Activated gamma-delta T cell (primary cell): ENCODE data around the gene RFX8.
"Not testable (repeated sequence)": the region's sequence is repeated elsewhere in the genome, so short reads cannot be mapped to it uniquely, and the experiment has no call there.

Source experiments
- DNase-seq: peaks from one replicate; lab custom pipeline; 2025; lab: John Stamatoyannopoulos, UW

RFX8 gene

DNA sequence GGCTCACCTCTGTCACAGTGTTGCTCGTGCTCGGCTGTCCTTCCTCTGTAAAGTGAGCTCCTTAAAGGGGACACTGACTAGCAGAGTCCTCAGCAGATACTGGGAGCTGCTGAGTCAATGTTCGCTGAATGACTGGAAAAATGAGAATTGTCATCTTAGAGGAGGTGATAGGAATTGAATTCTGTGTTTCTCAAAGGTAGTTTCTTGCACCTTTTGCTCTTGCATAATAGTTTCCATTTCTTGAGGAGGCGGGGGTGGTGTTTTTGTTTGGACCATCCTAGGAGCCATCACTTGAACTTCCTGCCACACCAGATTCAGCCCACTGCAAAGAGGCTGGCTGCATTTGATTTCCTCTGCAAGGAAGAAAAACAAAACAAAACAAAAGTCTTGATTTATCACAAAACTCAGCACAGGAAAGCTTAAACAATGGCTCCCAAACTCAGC is 11.4 kb upstream of the RFX8 start:
- DNase-seq, result no peak

DNA sequence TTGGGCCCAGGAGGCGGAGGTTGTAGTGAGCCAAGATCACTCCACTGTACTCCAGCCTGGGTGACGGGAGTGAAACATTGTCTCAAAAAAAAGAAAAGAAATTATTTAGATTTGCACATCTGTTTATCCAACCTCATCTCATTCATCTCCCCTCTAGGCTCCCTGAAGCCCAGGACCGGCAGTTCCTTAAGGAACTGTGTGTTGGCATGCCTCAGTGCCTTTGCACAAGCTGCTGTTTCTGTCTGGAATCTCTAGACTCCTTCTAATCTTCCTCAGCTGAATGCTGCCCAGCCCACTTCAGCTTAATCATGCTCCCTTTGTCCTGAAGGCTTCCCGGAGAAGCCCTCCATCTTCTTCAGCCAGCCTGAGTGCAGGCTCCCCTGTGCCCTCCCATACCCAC is 10.9 kb upstream of the RFX8 start:
- DNase-seq, result no peak

DNA sequence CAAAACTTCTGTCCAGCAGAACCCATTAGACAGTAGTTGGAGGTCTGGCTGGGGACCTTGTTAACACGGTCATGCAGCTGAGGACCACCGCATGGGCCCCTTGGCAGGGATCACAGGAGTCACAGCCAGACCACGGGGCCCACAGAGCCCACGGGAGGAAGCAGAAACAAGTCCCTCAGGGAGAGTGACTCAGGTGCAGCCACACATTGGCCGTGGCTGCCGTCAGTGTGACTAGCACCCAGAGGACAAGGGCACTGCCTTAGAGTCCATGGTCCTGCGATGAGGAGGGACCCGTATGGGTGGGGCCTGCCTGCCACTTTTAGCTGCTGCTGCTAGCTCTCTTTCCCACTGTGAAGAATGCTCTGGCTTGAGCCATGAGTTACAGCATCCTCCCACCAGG is 5.9 kb upstream of the RFX8 start:
- no peak for DNase-seq

DNA sequence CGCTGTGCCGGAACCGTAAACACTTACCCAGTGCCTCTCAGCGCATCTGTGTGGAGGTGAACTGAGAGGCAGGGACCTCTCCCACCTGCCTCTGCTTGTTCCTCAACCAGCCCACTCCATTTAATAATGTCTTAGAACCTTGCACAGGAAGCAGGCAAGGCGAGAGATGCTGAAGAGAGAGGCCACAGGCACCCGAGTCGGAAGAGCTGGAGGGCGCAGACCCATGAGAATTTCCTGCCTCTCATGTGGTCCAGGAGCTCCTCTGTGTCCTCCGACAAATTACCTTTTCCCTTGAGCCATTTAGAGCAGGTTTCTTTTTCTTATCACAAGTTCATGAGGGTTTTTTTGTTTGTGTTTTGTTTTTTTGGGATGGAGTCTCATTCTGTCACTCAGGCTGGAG is 4.9 kb upstream of the RFX8 start:
- DNase-seq, result no peak

DNA sequence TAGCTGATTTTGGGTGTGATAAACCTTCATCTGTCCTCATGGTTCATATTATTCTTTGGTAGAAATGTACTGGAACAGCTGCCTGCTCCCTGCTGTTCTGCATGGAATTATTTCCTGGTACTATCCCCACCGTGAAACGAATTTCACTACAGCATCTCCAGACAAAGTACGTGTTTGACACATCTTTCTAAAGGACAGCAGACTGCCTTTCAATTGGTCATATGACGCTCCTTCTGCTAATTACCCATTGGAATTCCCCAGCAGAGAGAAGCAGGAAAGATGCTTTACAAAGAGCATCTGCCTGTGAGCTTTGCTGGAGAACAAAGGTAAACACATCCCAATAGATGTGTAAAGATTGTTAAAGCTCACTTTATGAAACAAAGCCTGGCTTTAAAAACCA is 4.4 kb upstream of the RFX8 start:
- no peak for DNase-seq

DNA sequence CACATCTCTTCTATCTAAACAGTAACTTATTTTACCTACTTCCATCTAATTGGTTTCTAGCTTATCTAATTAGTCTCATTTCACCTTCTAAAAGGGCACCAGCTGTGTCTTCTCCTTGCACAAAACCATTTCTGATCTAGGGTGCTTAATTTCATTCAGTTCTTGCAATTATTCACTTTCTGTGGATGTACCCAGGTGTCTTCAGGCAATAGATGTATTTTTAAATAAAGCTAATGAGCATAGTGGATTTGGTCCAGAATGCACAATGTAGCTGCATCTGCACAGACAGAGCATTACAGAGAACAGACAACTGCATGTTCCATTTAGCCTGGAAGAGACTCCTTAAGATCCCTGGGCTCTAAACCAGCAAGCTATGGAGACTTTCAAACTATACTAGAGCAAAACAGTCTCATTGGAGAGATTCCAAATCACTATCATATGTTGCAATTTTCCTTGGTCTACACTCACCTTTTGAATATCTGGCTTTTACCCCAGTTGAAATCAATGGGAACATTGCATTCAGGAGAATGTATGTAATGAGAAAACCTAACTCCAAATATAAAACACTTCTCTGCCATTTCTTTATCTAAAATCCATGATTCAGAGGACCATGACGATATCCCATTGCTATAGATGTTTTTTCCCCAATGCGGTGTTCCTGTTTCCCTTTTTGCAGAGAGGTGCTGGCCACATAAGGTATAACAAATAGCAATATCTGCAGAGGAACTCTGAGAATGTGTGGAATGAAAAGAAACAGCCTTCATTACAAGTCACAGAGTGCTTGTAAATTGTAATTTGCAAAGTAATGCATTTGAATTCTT is 3.5 kb upstream of the RFX8 start:
- DNase-seq, result no peak

DNA sequence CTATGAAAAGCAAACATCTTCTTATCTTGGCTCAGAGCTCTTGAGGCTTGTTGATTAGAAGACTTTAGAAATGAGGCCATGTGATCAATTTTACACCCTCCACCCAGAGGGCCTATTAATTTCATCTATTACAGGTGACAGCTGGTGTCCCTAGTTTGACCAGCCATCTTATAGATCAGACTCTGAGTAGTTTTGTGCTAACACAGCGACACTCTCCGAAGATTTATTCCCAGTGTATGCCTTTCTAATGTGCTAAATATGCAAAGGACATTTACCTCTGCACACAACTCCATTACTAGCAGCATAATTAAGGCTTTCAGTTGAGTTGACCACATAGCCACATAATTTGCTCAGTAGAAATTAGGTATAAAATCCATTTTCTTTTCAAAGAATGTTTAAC is 2.6 kb upstream of the RFX8 start:
- DNase-seq, result no peak

DNA sequence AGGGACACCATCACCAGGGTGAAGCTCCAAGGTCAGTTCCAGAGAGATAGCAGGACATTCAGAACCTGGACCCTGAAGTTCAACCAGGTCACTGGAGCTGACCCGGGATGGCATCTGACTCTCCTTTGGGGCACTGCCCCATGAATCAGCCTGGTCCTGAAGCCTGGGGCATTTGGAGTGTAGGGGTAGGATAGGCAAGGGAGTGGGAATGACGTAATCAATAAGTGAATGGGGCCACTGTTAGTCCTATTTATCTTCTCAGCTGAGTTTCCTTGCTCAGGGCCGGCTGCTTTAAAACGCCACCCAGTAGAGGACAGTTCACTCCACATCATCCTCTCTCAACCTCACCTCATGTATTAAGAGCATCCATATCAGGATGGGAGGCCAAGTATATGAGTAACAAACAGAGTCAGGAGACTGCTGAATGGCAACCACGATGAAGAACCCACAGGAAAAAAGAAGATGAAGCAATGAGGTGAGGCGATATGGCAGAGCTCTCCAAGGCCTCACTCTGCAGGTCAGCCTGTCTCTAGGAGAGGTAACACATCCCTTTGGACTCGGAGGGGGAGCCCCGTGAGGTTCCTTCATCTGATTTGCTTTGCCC is 1.8 kb upstream of the RFX8 start:
- no peak for DNase-seq

DNA sequence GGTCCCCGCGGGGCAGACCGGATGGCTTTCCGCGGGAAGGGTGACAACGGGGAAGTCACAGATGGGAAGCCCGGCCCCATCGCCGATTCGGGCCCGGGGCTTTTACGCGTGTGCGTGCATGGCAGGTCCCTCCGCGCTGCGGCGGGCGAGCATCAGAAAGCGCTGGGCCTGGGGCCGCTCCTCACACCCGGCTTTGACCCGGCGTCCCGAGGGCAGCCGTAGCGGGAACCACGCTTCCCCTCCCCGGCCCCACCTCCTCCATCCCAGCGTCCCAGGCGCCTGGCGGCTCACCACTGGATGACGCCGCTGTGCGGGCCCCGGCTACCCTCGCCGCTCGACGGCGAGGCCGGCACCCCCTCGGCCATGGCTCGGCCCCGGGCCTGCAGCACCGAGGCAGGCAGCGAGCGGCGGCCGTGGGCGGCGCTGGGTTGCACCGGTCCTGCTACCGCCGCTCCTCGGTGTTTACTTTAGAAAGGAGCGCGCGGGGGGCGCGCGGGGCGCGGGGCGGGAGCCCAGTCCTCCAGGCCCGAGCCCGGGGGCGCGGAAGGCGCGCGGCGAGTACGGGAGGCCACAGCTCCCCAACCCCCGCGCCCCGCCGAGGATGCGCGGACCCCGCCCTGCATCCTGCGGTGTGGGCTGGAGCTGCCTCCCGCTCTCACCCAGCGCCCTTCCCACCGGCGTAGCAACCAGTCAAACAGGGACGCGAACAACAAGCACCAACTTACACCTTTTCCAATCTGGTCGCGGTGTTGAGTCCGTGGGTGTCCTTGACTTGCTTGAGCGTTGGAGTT is 806 bp downstream of the RFX8 start:
- no peak for DNase-seq

DNA sequence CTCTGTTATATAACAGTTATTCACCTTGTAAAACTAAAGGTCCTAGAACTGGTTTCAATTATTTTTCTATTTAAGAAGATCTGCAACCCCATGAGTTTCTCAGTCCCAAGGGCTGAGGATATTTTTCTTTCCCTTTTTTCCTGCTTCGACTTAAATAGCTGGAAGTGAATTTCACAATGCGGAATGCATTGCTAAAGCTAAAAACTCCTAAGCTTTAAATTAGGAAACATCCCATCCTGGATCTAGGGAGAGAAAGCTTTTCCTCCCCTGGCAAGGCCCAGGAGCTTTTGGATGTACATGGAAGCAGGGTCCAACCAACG is 1.4 kb downstream of the RFX8 start:
- DNase-seq, result no peak

DNA sequence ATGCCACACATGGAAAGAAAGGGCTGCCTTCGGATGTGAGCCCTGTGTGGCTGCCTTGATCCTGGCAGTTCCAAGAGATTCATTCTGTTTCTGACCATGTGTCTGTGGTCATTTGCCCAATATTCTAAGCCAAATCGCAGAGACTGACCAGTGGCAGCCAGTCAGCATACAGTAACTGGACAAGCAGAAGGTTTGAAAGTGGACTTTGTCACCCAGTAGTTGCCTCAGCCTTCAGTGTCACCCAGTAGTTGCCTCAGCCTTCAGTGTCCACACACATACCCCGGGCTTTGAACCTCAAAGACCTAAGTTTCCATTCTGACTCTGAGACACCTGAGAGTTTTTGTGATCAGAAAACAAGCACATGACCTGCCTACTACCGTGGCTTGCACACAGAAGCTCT is 5.0 kb downstream of the RFX8 start:
- no peak for DNase-seq

DNA sequence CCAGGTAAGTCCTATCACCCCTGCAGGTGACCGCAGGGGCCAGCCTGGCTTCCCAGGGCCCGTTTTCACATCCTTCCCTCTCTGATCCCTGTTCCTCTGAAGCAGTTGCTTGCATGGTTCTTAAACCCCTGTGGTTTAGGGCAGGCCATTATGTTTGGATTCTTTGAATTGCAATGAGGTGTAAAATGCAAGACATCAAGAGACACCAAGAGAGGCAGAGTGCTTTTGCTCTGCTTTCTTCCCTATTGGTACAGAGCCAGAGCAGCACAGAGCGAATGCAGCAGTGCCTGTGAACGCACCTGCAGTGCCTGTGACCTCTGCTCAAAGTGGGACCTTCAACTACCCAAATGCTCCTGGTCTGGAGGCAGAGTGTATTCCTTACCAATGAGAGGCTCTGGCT is 7.6 kb downstream of the RFX8 start:
- no peak for DNase-seq

DNA sequence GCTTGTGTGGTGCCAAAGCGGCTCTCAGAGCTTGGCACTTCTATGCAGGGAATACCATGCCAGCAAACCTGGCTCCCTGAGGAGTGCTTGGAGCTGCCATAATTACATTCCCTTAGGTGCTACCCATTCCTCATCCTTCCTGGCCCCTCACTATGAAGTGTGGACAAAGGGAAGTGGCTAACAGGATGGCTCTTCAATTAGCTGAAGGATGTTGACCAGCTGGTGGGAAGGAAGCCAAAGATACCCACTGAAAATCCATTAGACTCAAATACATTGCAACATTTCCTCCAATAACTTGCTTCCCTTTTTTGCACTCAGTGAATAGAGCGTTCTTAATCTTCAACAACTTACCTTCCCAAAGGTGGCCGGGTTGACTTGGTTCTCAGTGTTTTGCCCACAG is 8.5 kb downstream of the RFX8 start:
- no peak for DNase-seq

DNA sequence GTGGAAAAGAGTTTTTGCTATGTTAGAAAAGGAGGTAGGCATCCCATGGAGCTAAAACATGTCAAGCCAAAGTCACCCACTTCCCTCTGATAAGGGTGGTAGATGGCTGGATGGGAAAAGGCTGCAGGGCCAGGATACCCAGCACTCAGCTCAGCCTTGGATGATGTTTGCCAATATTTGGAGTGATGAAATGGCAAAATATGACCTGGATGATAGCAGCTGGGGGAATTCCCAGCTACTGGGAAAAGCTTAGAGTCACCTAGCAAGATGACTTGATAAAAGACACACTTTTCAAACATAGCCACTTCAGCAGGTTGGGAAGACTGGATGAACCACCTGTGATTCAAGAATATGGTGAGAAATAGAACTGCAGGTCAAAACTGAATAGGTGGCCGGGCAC is 10.1 kb downstream of the RFX8 start:
- no peak for DNase-seq

DNA sequence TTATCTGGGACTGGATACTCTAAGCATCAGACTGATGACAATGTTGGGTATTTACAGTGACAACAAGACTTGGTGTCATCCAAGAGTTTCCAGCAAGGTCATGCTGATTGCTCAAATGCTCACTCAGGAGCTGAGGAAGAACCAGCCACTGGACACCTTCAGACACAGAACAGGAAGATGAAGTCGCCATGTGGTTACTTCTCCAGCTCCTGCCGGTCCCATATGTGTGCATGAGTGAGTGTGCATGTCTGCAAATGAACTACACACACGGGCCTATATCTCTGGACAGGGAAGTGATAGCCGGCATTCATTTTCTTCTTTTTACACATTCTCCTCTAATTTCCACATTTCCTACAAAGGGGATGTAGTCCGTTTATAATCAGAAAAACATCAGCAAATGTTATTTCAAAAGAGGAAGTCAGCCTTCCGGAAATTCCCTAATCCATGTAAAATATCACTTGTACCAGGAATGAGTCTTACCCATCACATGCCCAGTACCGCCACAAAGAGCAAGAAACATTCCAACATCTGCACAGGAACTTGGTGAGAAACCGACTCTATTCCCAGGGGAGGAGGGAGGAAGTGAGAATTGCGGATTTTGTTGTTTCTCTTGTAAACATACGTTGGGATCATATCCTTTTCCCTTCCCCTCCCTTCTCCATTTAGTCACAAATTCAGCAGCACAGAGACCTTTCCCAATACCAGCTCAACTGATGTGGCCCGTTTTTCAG is 10.8 kb downstream of the RFX8 start:
- no peak for DNase-seq

DNA sequence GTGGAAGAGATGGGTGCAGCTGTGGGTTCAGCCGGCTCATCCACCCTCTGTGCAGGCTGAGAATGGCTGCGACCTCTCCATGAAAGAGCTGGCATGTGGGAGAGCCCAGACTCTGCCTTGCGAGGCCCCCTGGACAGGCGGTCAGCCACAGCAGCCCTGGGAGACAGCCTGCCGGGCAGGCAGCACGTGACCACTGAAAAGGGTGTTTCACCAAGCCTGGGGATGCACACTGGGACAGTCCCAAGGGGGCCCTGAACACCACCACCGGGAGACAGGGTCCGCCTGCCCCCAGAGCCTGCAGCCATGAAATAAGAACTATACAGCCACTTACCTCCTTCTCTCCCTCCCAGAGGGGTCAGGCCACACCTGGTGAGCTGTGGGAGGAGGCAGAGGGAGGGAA is 11.5 kb downstream of the RFX8 start:
- DNase-seq, result no peak

DNA sequence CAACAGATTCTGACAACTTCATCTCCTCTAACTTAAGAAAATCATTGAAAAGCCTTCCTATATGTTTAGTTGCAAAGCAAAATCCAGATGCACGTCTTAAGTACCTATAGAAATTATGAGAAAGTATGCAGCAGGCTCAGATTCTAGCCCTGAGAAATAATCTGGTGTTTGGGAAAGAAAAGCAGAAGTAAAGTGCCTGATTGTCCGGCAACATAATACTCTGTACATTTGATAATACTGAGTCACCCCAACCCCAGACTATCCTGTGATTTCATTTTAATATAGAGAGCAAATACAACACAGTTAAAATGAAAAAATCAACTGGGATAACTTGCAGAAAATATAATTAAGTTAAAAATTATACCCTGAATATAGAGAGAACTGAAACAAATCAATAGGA is 13.5 kb downstream of the RFX8 start:
- DNase-seq, result no peak

DNA sequence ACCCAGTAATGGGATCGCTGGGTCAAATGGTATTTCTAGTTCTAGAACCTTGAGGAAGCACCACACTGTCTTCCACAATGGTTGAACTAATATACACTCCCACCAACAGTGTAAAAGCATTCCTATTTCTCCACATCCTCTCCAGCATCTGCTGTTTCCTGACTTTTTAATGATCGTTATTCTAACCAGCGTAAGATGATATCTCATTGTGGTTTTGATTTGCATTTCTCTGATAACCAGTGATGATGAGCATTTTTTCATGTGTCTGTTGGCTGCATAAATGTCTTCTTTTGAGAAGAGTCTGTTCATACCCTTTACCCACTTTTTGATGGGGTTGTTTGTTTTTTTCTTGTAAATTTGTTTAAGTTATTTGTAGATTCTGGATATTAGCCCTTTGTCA is 20.5 kb downstream of the RFX8 start:
- not testable (repeated sequence) for DNase-seq

DNA sequence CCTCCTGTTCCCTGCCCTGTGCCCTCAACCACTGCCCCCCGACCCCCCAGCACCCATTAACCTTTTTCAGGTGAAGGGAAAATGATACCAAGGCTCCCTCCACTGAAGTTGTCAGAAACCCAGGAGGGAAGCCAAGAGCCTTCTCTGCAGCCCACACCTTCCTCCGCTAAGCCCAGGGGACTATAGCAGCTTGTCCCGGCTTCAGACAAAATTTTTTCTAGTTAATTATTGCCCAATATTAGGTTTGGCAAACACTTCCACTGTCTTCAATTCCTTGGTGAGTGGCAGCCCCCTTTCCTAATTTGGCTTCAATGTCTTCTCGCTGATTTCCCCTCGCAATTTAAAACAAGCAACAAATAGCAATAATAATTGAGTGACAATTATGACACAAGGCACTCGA is 23.9 kb downstream of the RFX8 start:
- no peak for DNase-seq

DNA sequence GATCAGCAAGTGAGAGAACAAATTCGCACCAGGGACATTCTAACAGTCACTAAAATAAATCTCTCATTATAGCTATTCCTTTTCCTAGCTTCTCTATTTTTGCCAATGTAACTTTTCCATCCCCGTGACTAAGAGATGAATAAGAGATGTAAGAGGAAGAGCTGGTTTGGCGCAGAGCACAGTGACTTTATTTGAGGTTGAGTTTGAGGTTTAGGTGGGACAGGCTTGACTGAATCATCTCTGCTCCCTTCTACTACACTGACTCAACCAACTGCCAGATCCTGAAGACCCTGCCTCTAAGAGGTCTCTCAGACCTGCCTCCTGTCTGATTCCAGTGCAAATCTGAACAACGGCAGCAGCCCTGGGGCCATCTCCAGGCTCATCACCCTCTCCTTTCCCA is 28.0 kb downstream of the RFX8 start:
- DNase-seq, result no peak

DNA sequence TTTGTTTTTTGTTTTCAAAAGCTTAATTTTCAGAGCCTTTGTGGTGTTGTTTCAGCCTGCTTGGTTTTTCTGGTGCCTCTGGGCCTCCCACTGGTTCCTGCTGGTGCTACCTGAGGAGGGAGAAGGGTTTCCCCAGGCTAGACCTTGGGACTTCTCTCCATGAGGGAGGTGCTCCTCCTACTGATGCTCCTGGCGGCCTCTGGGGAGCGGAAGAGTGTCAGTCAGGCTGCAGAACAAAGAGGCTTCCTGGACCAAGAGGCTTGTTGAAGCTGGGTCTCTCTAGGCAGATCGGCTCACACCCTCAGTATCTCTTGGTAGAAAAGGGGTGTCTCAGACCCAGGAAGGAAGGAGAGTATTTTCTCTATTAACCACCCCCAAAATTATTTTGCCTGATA is 32.2 kb downstream of the RFX8 start:
- no peak for DNase-seq

DNA sequence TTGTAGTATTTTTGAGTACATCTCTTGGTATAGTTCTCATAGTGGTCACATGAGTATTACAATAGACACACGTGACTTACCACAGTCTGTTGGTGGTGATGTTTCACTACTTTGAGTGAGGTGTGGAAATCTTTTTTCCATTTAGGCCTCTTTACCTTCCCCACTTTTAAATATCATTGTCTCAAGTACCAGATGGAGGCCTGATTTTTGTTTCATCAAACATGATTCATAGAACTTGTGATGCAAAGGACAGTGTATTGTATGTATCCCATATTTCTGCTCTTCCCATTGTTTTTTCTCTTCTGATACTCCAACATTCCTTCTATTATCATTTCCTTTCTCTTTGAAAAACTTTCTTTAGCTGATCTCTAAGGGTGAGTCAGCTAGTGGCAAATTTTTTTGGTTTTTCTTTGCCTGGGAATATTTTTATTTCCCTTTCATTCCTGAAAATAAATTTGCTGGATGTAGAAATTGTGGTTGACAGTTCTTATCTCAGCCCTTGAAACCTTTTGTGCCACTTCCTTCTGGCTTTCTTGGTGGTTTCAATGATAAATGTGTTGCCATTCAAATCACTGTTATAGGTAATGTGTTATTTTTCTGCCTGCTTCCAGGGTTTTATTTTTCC is 32.8 kb downstream of the RFX8 start:
- DNase-seq, result no peak
